Measurements from ENCODE around the gene NDUFAF7. TPM values are rescaled to one million over a fixed set of nuclear protein-coding genes. Genes with fewer than 3 reads are reported as not detected.

Gene NDUFAF7
- total and polyA plus RNA-seq, 9 of the 15 experiments (the other 6 are each of a cell fraction or from before 2014, with no cell fraction given): 14.9 to 41.6 (median 23.9) TPM

- no peak for TF ChIP-seq CBX1 (IDR thresholded peaks at IDR 0.05; ENCODE audit: low read depth)
- TF ChIP-seq ARID4B (CRISPR knock-in tag; IDR thresholded peaks at IDR 0.05): peak; percentile 76
- no peak for TF ChIP-seq ZHX1 (conservative IDR thresholded peaks at IDR 0.05; ENCODE audit: low read length)
- no peak for TF ChIP-seq POLR3G (IDR thresholded peaks at IDR 0.05; ENCODE audit: extremely low read depth, insufficient read length, insufficient replicate concordance)
- peak; percentile 46; the same call in 1 of the 2 replicates for TF ChIP-seq FOXK1 (CRISPR knock-in tag; IDR thresholded peaks at IDR 0.05; ENCODE audit: borderline replicate concordance)
- TF ChIP-seq TAF9B (IDR thresholded peaks at IDR 0.05; ENCODE audit: partially characterized antibody): peak; percentile 86
- TF ChIP-seq FOXP4 (CRISPR knock-in tag; IDR thresholded peaks at IDR 0.05; ENCODE audit: borderline replicate concordance): 0 out of 2 replicates have a peak, but pooled peaks have one; percentile 25
- no peak for TF ChIP-seq THRAP3 (IDR thresholded peaks at IDR 0.05; ENCODE audit: borderline replicate concordance)
- TF ChIP-seq ZC3H11A (IDR thresholded peaks at IDR 0.05; ENCODE audit: low read depth, low read length): no peak
- no peak for TF ChIP-seq STAT6 (CRISPR knock-in tag; IDR thresholded peaks at IDR 0.05)
- TF ChIP-seq PHB (CRISPR knock-in tag; IDR thresholded peaks at IDR 0.05): no peak
- no peak for TF ChIP-seq ZNF586 (CRISPR knock-in tag; conservative IDR thresholded peaks at IDR 0.05)
- TF ChIP-seq MXI1 (IDR thresholded peaks at IDR 0.05; ENCODE audit: low read depth, low read length): peak; percentile 86
- no peak for TF ChIP-seq MAFF (IDR thresholded peaks at IDR 0.05; ENCODE audit: low read length)
- TF ChIP-seq DDX20 (tag; IDR thresholded peaks at IDR 0.05; ENCODE audit: low read depth): no peak
These were observed at the start of gene NDUFAF7, which contains the start of gene CEBPZ (continued) for GRCh38 chr2:37231241-37232130.

Measured in K562 (cell line).